Muscle of leg (tissue), 11 donors: ENCODE results near the gene KLHL12. TPM values are rescaled to one million over a fixed set of nuclear protein-coding genes. Genes with fewer than 3 reads are reported as not detected.
A peak's percentile ranks its signal among the peaks of the same experiment; 100 is the strongest.
"Not testable (repeated sequence)": the region's sequence is repeated elsewhere in the genome, so short reads cannot be mapped to it uniquely, and the experiment has no call there.

ENCODE experiments used
- DNase-seq: peaks from one replicate; pipeline ENCODE4 v3.0.0; 2013
- H3K27ac ChIP-seq: one replicate; pipeline ENCODE4 v1.5.1; 2013; ENCODE audit warnings: mild to moderate bottlenecking, low read length, control low read depth
- H3K27me3 ChIP-seq: one replicate; pipeline ENCODE4 v1.6.1; 2013; ENCODE audit warnings: low read length; ENCODE audit not compliant: control insufficient read depth, insufficient read depth
- H3K36me3 ChIP-seq: one replicate; pipeline ENCODE4 v1.6.1; 2013; ENCODE audit warnings: low read length; ENCODE audit not compliant: control insufficient read depth, insufficient read depth
- H3K4me1 ChIP-seq: one replicate; pipeline ENCODE4 v1.6.1; 2013; ENCODE audit warnings: low read length; ENCODE audit not compliant: control insufficient read depth, insufficient read depth
- H3K4me3 ChIP-seq: one replicate; pipeline ENCODE4 v1.5.1; 2013; ENCODE audit warnings: low read length, control low read depth
- H3K9me3 ChIP-seq: replicated peaks from 2 replicates; pipeline ENCODE4 v1.6.1; 2013; ENCODE audit warnings: low read depth, low read length; ENCODE audit not compliant: control insufficient read depth
- WGBS: methylation state at CpG from one replicate; pipeline ENCODE4 v1.1.5; 2013; ENCODE audit warnings: missing lambda C conversion rate; ENCODE audit not compliant: insufficient coverage; 5-methylcytosine and 5-hydroxymethylcytosine counted together
- polyA plus RNA-seq, 8 donors: library from polyadenylated mRNA; unstranded; fragments of 120-200 nt; gene quantifications; one replicate each; pipeline versions ENCODE4 v1.2.1 to v1.2.3, GENCODE V29; 2013; ENCODE audit warnings: inconsistent platforms in 1 of 8, low replicate concordance in 1 of 8; ENCODE audit not compliant: insufficient read length in 8 of 8, insufficient read depth in 1 of 8
- total RNA-seq: library from RNA; stranded (reverse); fragments of 120-200 nt; gene quantifications from one replicate; pipeline ENCODE4 v1.2.4, GENCODE V29; 2013

KLHL12 gene
- total and polyA plus RNA-seq, 9 donors = 17.0 to 20.5 (median 19.6) TPM

DNA sequence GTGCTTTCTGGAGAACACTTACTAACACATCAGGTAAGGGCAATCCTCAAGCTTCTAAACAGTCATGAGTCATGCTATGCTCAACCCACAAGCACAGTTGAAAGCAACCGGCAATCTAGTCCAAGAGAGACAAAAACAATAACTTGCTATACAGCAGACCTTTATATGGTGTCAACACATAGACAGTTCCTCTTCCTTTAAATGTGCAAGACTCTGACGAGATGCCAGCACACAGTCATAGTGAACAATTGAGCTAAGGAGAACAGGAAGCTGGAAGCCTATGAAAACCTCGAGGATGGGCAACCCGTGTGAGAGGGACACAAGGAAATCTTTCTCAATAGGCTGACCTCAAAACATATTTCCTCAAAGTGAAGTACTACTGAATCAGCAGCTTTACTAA, 25.8 kb upstream of the KLHL12 start:
- DNase-seq = peak; percentile 88

DNA sequence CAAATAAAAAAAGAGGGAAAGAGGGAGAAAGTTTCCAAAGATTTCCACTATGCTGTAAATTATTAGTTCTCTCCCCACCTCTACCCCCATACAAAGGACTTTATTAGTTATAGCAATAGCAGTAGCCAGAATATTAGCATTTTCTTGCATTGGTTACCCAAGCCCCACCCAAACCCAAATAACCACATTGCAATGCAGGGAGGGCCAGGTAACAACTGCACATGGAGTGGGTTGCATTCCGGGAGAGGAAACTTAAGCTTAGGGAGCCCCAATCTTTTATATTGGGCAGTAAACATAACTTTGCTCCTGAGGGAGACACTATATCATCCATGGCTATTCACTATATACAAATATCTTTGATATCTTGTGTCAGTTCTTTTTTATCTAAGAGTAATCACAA, 25.1 kb upstream of the KLHL12 start:
- WGBS = no CpG with 5 or more reads among the region's 1 CpG
- peak overlapping the region; percentile 75 for H3K27ac ChIP-seq

More for the DNA sequence above, 25.8 kb upstream of the KLHL12 start:
- peaks cover 9% of the 10 kb centered on the region for H3K4me1 ChIP-seq
- WGBS = no CpG with 5 or more reads among the region's 4 CpGs
- no peaks in the 10 kb centered on the region for H3K9me3 ChIP-seq
- no peaks in the 10 kb centered on the region for H3K27me3 ChIP-seq
- peak overlapping the region; percentile 75 for H3K27ac ChIP-seq
- H3K36me3 ChIP-seq = peaks cover 34% of the 10 kb centered on the region
- H3K4me3 ChIP-seq = no peak overlapping the region

DNA sequence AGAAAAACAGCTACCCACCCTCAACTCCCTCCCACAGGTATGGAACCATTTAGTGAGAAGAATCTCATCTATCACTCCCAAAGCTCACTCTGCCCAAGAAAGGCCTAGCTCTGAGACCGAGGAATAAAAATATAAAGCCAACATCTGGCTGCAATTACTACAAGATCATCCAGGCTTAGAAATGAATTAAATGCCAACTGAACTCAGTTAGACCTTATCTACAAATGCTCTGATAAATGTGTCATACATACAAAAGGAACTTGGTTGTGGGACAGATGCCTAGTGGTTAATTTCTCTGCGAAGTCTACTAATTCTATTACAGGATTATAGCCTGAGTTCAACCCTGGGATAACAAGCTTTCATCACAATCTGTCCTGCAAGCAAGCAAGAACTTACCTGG, 24.4 kb upstream of the KLHL12 start:
- Histone ChIP-seq H3K4me3 (no peak overlapping the region), H3K9me3 (no peaks in the 10 kb centered on the region), H3K27me3 (no peaks in the 10 kb centered on the region), H3K4me1 (peaks cover 2% of the 10 kb centered on the region), H3K36me3 (peaks cover 36% of the 10 kb centered on the region), H3K27ac (no peak overlapping the region)
- no peak for DNase-seq
- WGBS = 90% methylated on average over 2 of the region's 2 CpGs

More for the DNA sequence above, 25.1 kb upstream of the KLHL12 start:
- no peak for DNase-seq
- H3K4me3 ChIP-seq = no peak overlapping the region
- no peaks in the 10 kb centered on the region for H3K9me3 ChIP-seq
- peaks cover 34% of the 10 kb centered on the region for H3K36me3 ChIP-seq
- no peaks in the 10 kb centered on the region for H3K27me3 ChIP-seq
- peaks cover 5% of the 10 kb centered on the region for H3K4me1 ChIP-seq

DNA sequence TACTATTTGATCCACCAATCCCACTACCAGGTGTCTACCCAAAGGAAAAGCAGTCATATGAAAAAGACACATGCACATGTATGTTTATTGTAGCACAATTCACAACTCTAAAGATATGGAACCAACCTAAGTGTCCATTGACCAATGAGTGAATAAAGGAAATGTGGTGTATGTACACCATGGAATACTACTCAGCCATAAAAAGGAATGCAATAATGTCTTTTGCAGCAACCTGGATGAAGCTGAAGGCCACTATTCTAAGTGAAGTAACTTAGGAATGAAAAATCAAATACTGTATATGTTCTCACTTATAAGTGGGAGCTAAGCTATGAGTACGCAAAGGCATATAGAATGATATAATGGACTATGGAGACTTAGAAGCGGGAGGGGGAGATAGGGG, 18.4 kb upstream of the KLHL12 start:
- Histone ChIP-seq H3K4me3 (no peak overlapping the region), H3K27ac (no peak overlapping the region), H3K36me3 (peaks cover 63% of the 10 kb centered on the region), H3K4me1 (no peaks in the 10 kb centered on the region), H3K9me3 (no peaks in the 10 kb centered on the region), H3K27me3 (no peaks in the 10 kb centered on the region)
- WGBS = no CpG with 5 or more reads among the region's 2 CpGs
- no peak for DNase-seq

DNA sequence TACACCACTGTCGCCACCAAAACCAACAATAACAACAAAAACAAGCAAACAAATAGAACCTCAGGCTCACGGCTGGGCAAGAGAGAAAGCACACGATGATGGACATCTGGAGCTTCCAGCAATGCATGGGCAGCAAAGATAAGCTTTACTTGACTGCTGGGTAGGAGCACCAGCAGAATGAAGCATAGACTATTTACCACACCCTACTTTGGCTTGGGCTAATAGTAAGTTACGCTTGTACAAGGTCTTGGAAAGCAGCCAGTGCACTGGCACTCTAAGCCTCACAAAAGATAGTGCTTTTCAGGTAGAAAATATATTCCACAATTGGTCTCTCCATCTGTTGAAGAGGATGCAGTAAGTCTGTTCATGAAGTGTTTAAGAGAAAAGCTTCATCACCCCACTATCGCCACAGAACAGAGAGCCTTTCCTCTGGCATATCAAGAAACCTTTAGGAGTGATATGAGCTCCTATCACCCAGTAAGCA, 17.4 kb upstream of the KLHL12 start:
- H3K27me3 ChIP-seq = no peaks in the 10 kb centered on the region
- H3K27ac ChIP-seq = no peak overlapping the region
- H3K9me3 ChIP-seq = no peaks in the 10 kb centered on the region
- no peak for DNase-seq
- no peaks in the 10 kb centered on the region for H3K4me1 ChIP-seq
- no CpG with 5 or more reads among the region's 5 CpGs for WGBS
- peaks cover 57% of the 10 kb centered on the region for H3K36me3 ChIP-seq
- H3K4me3 ChIP-seq = no peak overlapping the region

DNA sequence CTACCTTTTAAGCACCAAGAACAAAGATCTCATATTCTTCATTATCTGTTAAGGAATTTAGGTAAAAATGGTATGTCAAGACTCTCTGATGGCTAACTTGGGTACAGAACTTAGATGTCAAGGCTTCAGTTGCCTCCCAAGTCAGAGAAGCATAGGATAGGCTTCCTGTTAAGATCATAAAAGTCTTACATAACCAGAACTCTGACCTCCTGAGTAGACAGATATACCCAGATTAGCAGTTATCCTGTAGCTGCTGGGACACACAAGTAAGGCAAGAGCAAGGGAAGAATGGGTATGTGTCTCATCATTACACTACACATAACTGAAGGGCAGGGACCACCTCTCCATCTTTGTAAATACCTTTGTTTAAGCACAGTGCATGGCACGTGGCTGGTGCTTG, 15.4 kb upstream of the KLHL12 start:
- WGBS = no CpG with 5 or more reads among the region's 1 CpG
- no peaks in the 10 kb centered on the region for H3K27me3 ChIP-seq
- peaks cover 46% of the 10 kb centered on the region for H3K36me3 ChIP-seq
- no peak for DNase-seq
- no peak overlapping the region for H3K27ac ChIP-seq
- H3K4me1 ChIP-seq = no peaks in the 10 kb centered on the region
- no peak overlapping the region for H3K4me3 ChIP-seq
- H3K9me3 ChIP-seq = no peaks in the 10 kb centered on the region

DNA sequence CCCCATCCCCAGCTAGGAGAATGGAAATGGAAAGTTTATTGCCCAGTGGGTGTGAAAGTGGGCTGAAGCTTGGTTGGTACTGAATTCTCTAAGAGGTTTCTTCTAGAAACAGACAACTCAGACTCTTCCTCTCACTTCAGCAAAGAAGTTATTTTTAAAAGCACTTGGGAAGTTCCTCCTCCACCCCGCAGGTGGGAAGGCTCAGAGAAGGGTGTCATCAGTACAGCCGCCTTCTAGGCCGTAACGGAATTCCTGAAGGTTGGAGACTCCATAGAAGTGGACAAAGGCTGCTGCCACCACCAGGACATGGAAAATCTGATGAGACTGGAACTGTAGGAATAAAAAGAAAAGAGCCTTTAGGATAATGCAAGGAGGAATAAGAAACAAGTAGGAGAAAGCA, 14.3 kb upstream of the KLHL12 start:
- Histone ChIP-seq H3K36me3 (peaks cover 43% of the 10 kb centered on the region), H3K4me3 (no peak overlapping the region), H3K27ac (no peak overlapping the region), H3K9me3 (no peaks in the 10 kb centered on the region), H3K27me3 (no peaks in the 10 kb centered on the region), H3K4me1 (no peaks in the 10 kb centered on the region)
- 96% methylated on average over 4 of the region's 4 CpGs for WGBS
- DNase-seq = no peak

DNA sequence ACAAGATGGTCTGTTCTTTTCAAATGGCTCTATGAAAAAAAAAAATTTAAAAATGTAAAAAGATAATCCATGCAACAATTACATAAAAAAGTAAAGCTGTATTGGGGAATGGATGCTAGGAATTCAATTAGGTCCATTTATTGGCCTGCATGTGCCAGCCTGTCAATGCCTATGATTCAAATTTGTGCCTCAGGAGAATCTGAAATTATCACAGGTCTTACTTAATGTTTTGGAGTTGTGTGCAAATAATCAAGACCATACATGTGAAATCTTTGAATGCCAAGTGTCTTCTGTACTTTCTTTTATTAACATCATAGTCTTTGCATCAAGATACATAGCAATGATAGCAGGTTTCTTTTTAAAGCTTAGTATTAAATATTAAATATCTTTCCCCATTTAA, 13.5 kb upstream of the KLHL12 start:
- Histone ChIP-seq H3K9me3 (no peaks in the 10 kb centered on the region), H3K27ac (no peak overlapping the region), H3K4me3 (no peak overlapping the region), H3K27me3 (no peaks in the 10 kb centered on the region), H3K4me1 (no peaks in the 10 kb centered on the region), H3K36me3 (peaks cover 36% of the 10 kb centered on the region)
- no peak for DNase-seq

DNA sequence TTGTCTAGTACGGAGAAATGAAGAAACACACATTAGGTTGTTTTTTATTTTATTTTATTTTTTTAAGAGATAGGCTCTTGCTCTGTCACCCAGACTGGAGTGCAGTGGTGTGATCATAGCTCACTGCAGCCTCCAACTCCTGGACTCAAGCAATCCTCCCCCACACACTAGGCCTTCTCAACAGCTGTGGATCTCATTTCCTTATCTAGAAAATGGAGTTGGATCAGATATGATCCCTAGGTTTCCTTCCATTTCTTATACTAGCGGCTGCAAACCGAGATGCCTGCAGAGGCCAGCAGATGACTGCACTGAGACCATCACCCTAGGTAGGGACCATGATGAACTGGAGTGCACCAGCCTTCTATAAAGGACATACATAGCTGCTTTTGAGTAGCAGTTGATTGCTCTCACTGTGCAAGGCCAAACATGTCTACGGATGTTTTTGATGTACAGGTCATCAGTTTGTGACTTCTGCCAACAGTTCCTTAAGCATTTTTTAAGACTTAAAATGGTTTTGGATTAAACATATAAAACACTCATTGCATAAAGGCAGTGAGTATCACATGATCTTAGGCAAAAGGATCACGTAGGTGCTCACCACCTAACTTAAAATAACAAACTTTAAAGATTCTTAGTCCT, 11.4 kb upstream of the KLHL12 start:
- Histone ChIP-seq H3K4me1 (no peaks in the 10 kb centered on the region), H3K27ac (no peak overlapping the region), H3K27me3 (no peaks in the 10 kb centered on the region), H3K4me3 (no peak overlapping the region), H3K36me3 (peaks cover 21% of the 10 kb centered on the region), H3K9me3 (no peaks in the 10 kb centered on the region)
- WGBS = 80% methylated on average over 1 of the region's 5 CpGs
- no peak for DNase-seq

DNA sequence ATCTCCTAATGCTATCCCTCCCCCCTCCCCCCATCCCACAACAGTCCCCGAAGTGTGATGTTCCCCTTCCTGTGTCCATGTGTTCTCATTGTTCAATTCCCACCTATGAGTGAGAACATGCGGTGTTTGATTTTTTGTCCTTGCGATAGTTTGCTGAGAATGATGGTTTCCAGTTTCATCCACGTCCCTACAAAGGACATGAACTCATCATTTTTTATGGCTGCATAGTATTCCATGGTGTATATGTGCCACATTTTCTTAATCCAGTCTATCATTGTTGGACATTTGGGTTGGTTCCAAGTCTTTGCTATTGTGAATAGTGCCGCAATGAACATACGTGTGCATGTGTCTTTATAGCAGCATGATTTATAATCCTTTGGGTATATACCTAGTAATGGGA, 9.4 kb upstream of the KLHL12 start:
- H3K27me3 ChIP-seq, H3K4me1 ChIP-seq, H3K36me3 ChIP-seq, H3K27ac ChIP-seq, DNase-seq, H3K4me3 ChIP-seq, H3K9me3 ChIP-seq: not testable (repeated sequence)
- no CpG with 5 or more reads among the region's 6 CpGs for WGBS

DNA sequence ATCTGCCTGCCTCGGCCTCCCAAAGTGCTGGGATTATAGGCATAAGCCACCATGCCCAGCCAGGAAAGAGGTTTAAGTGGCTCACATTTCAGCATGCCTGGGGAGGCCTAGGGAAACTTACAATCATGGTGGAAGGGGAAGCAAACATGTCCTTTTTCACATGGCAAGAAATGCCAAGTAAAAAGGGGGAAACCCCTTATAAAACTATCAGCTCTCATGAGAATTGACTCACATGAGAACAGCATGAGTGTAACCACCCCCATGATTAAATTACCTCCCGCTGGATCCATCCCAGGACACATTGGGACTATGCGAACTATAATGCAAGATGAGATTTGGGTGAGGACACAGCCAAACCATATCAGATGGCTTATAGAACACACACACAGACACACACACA, 8.8 kb upstream of the KLHL12 start:
- Histone ChIP-seq H3K36me3 (peaks cover 2% of the 10 kb centered on the region), H3K9me3 (no peaks in the 10 kb centered on the region), H3K27me3 (no peaks in the 10 kb centered on the region), H3K27ac (no peak overlapping the region), H3K4me1 (no peaks in the 10 kb centered on the region), H3K4me3 (no peak overlapping the region)
- 29% methylated on average over 1 of the region's 3 CpGs for WGBS
- DNase-seq = no peak
